H9 (cell line): ENCODE measurements around the gene CTNS. TPM values are rescaled to one million over a fixed set of nuclear protein-coding genes. Genes with fewer than 3 reads are reported as not detected.

Experiments
- DNase-seq: peaks from one replicate; pipeline ENCODE4 v3.0.0-alpha.2; 2017
- H2AFZ ChIP-seq: one replicate; pipeline ENCODE4 v1.6.1; 2013; ENCODE audit warnings: mild to moderate bottlenecking, low read length, control low read depth, moderate library complexity
- H2AK5ac ChIP-seq: 2 replicates; pipeline ENCODE4 v1.6.1; 2013; ENCODE audit warnings: low read length, control low read depth, mixed read lengths; ENCODE audit not compliant: insufficient read length
- H2BK120ac ChIP-seq: one replicate; pipeline ENCODE4 v1.6.1; 2013; ENCODE audit warnings: low read depth, mild to moderate bottlenecking, low read length, control low read depth, inconsistent platforms; ENCODE audit not compliant: poor library complexity, severe bottlenecking
- H2BK12ac ChIP-seq: 2 replicates; pipeline ENCODE4 v1.6.1; 2013; ENCODE audit warnings: low read length, control low read depth, mixed read lengths, low read depth; ENCODE audit not compliant: insufficient read length
- H2BK15ac ChIP-seq: 2 replicates; pipeline ENCODE4 v1.6.1; 2013; ENCODE audit warnings: low read depth, low read length, control low read depth
- H2BK20ac ChIP-seq: one replicate; pipeline ENCODE4 v1.6.1; 2013; ENCODE audit warnings: low read depth, mild to moderate bottlenecking, low read length, control low read depth, inconsistent platforms; ENCODE audit not compliant: poor library complexity, severe bottlenecking
- H2BK5ac ChIP-seq: 2 replicates; pipeline ENCODE4 v1.6.1; 2013; ENCODE audit warnings: low read length, control low read depth, mixed read lengths; ENCODE audit not compliant: insufficient read length
- H3K14ac ChIP-seq: 2 replicates; pipeline ENCODE4 v1.6.1; 2013; ENCODE audit warnings: low read length, control low read depth; ENCODE audit not compliant: insufficient read depth
- H3K18ac ChIP-seq: 2 replicates; pipeline ENCODE4 v1.6.1; 2013; ENCODE audit warnings: low read depth, mild to moderate bottlenecking, mixed read lengths, low read length, control low read depth; ENCODE audit not compliant: insufficient read length
- H3K23ac ChIP-seq: 2 replicates; pipeline ENCODE4 v1.6.1; 2013; ENCODE audit warnings: low read length, control low read depth, mixed read lengths, low read depth; ENCODE audit not compliant: insufficient read length
- H3K23me2 ChIP-seq: 2 replicates; pipeline ENCODE4 v1.6.1; 2013; ENCODE audit warnings: low read depth, mild to moderate bottlenecking, mixed read lengths, low read length, control low read depth; ENCODE audit not compliant: insufficient read length, poor library complexity, severe bottlenecking
- H3K27ac ChIP-seq: 2 replicates; pipeline ENCODE4 v1.5.1; 2013; ENCODE audit warnings: low read length, control low read depth, mixed read lengths, low read depth; ENCODE audit not compliant: insufficient read length
- H3K27me3 ChIP-seq: 2 replicates; pipeline ENCODE4 v1.6.1; 2013; ENCODE audit warnings: low read length, control low read depth, inconsistent platforms; ENCODE audit not compliant: insufficient read depth
- H3K4ac ChIP-seq: 2 replicates; pipeline ENCODE4 v1.6.1; 2013; ENCODE audit warnings: low read depth, mild to moderate bottlenecking, control low read depth, inconsistent platforms, low read length, moderate library complexity
- H3K4me1 ChIP-seq: 2 replicates; pipeline ENCODE4 v1.6.1; 2013; ENCODE audit warnings: low read length, control low read depth, inconsistent platforms; ENCODE audit not compliant: insufficient read depth
- H3K4me2 ChIP-seq: 2 replicates; pipeline ENCODE4 v1.6.1; 2013; ENCODE audit warnings: low read length, control low read depth, mixed read lengths; ENCODE audit not compliant: insufficient read length, insufficient read depth
- H3K56ac ChIP-seq: 2 replicates; pipeline ENCODE4 v1.6.1; 2013; ENCODE audit warnings: low read depth, mild to moderate bottlenecking, mixed read lengths, low read length, control low read depth; ENCODE audit not compliant: insufficient read length
- H3K79me1 ChIP-seq: 2 replicates; pipeline ENCODE4 v1.6.1; 2013; ENCODE audit warnings: low read depth, mild to moderate bottlenecking, moderate library complexity, low read length, control low read depth, inconsistent platforms; ENCODE audit not compliant: insufficient read depth, poor library complexity, severe bottlenecking
- H3K79me2 ChIP-seq: 2 replicates; pipeline ENCODE4 v1.6.1; 2013; ENCODE audit warnings: low read length, control low read depth, inconsistent platforms; ENCODE audit not compliant: insufficient read depth
- H3K9ac ChIP-seq: 2 replicates; pipeline ENCODE4 v1.6.1; 2013; ENCODE audit warnings: low read length, control low read depth, mixed read lengths; ENCODE audit not compliant: insufficient read length; ENCODE audit errors: extremely low read depth
- H3K9me3 ChIP-seq: one replicate; pipeline ENCODE4 v1.6.1; 2013; ENCODE audit warnings: low read depth, low read length, inconsistent platforms; ENCODE audit not compliant: control insufficient read depth
- H3T11ph ChIP-seq: one replicate; pipeline ENCODE4 v1.6.1; 2013; ENCODE audit warnings: mild to moderate bottlenecking, low read length, control low read depth, inconsistent platforms
- H4K20me1 ChIP-seq: one replicate; pipeline ENCODE4 v1.6.1; 2013; ENCODE audit not compliant: control insufficient read depth, insufficient read length, insufficient read depth
- H4K5ac ChIP-seq: 2 replicates; pipeline ENCODE4 v1.6.1; 2013; ENCODE audit warnings: low read depth, mild to moderate bottlenecking, mixed read lengths, low read length, control low read depth; ENCODE audit not compliant: insufficient read length
- H4K8ac ChIP-seq: replicated peaks from 2 replicates; pipeline ENCODE4 v1.6.1; 2013; ENCODE audit warnings: low read length, control low read depth, mixed read lengths, low read depth; ENCODE audit not compliant: insufficient read length
- H4K91ac ChIP-seq: 2 replicates; pipeline ENCODE4 v1.6.1; 2013; ENCODE audit warnings: low read depth, mild to moderate bottlenecking, moderate library complexity, mixed read lengths, low read length, control low read depth; ENCODE audit not compliant: insufficient read length
- H3K27ac Mint-ChIP-seq, 3 experiments: 2 replicates in 2 of 3; 3 replicates in 1 of 3; pipeline ENCODE4 v1.8.0; 2020 to 2021; ENCODE audit warnings: mixed read lengths in 3 of 3, mild to moderate bottlenecking in 1 of 3, moderate library complexity in 1 of 3
- H3K27me3 Mint-ChIP-seq: 2 replicates; pipeline ENCODE4 v1.8.0; 2021; ENCODE audit warnings: low read depth, mild to moderate bottlenecking, moderate library complexity, mixed read lengths
- H3K36me3 Mint-ChIP-seq, 3 experiments: 2 replicates in 2 of 3; 3 replicates in 1 of 3; pipeline ENCODE4 v1.8.0; 2020 to 2021; ENCODE audit warnings: low read depth in 3 of 3, mixed read lengths in 3 of 3; ENCODE audit not compliant: insufficient read depth in 1 of 3
- H3K4me1 Mint-ChIP-seq, 2 experiments: 2 replicates each; pipeline ENCODE4 v1.8.0; 2020; ENCODE audit warnings: mixed read lengths in 2 of 2
- H3K4me3 Mint-ChIP-seq, 2 experiments: 2 replicates in 1 of 2; 3 replicates in 1 of 2; pipeline ENCODE4 v1.8.0; 2020 to 2021; ENCODE audit warnings: mild to moderate bottlenecking in 2 of 2, mixed read lengths in 2 of 2, moderate library complexity in 1 of 2
- H3K9me3 Mint-ChIP-seq, 2 experiments: 2 replicates in 1 of 2; 3 replicates in 1 of 2; pipeline ENCODE4 v1.8.0; 2020; ENCODE audit warnings: mild to moderate bottlenecking in 2 of 2, mixed read lengths in 2 of 2, moderate library complexity in 1 of 2
- WGBS: extraction: QIAGEN DNeasy Blood & Tissue Kit; methylation state at CpG from one replicate; pipeline ENCODE4 v1.1.7; 2013; ENCODE audit warnings: missing lambda C conversion rate, low lambda C conversion rate, mixed read lengths; ENCODE audit not compliant: insufficient read length; ENCODE audit errors: extremely low coverage; 5-methylcytosine and 5-hydroxymethylcytosine counted together
- total RNA-seq: library from RNA; stranded (reverse); gene quantifications from 2 replicates; pipeline ENCODE4 v1.2.1, GENCODE V29; 2021
- TF ChIP-seq, protein P1 (sequence below): fragments of 200-600 bp; sonication (generic); conservative IDR thresholded peaks from 3 replicates; pipeline ENCODE4 v1.8.0; 2021; ENCODE audit warnings: antibody characterized with exemption, mild to moderate bottlenecking

Gene CTNS
- total RNA-seq, 1 experiment from 2014 or later, result 12.8 TPM

DNA sequence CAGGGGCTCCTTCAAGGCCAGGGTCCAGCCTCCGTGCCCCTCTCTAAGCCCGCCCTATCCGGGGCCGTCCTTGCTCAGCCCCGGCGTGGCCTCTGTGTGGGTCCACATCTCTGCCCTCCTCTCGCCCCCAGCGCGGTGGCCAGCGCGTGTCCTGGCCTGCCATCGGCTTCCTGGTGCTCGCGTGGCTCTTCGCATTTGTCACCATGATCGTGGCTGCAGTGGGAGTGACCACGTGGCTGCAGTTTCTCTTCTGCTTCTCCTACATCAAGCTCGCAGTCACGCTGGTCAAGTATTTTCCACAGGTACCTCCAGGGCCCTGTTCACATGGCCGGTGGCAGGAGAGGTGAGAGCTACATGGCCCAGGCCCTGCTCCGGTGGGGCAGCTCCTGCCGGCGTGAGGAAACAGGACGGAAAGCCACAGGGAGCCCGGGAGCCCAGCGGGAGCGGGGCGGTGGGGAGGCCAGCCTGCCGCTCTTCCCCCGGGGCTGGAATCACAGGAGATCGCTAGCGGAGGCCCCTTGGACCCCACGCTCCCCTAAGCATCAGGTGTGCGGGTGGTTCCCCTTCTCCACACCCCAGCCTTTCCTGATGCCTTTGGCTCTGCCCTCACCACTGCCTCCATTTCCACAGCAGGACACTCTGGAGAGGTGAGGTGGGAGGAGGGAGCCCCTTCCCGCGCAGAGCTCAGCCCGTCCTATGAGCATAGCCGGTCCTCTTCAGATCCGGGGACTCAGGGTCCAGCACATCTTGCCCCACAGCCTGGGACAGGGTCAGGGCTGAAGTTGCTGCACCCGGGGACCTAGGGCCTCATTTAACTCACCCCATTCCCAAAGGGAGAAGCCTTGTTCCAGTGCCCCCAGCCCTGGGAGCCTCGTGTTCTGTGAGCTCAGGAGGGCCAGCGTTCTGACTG is 21.6 kb downstream of the CTNS start:
- H3K56ac ChIP-seq, result no peak overlapping the region
- H4K8ac ChIP-seq, result no peak overlapping the region
- no peak overlapping the region for H3T11ph ChIP-seq
- TF ChIP-seq, protein P1, sequence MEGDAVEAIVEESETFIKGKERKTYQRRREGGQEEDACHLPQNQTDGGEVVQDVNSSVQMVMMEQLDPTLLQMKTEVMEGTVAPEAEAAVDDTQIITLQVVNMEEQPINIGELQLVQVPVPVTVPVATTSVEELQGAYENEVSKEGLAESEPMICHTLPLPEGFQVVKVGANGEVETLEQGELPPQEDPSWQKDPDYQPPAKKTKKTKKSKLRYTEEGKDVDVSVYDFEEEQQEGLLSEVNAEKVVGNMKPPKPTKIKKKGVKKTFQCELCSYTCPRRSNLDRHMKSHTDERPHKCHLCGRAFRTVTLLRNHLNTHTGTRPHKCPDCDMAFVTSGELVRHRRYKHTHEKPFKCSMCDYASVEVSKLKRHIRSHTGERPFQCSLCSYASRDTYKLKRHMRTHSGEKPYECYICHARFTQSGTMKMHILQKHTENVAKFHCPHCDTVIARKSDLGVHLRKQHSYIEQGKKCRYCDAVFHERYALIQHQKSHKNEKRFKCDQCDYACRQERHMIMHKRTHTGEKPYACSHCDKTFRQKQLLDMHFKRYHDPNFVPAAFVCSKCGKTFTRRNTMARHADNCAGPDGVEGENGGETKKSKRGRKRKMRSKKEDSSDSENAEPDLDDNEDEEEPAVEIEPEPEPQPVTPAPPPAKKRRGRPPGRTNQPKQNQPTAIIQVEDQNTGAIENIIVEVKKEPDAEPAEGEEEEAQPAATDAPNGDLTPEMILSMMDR, result no peak
- H3K36me3 Mint-ChIP-seq, result peaks cover 2 to 22% (median 3%) of the 10 kb centered on the region in 3 experiments; a peak in 4 of 7 replicates
- H3K4ac ChIP-seq, result no peak overlapping the region
- no peak overlapping the region for H3K18ac ChIP-seq
- no peaks in the 10 kb centered on the region for H4K20me1 ChIP-seq
- DNase-seq, result peak; percentile 37
- H4K5ac ChIP-seq, result no peak overlapping the region
- H3K4me1 ChIP-seq, result no peaks in the 10 kb centered on the region
- no peaks in the 10 kb centered on the region for H3K79me2 ChIP-seq
- H2BK5ac ChIP-seq, result no peak overlapping the region
- no CpG with 5 or more reads among the region's 42 CpGs for WGBS
- H3K27me3 ChIP-seq, result no peaks in the 10 kb centered on the region
- no peak overlapping the region for H2BK12ac ChIP-seq
- no peaks in the 10 kb centered on the region for H3K9me3 Mint-ChIP-seq
- H2AK5ac ChIP-seq, result no peak overlapping the region
- no peak overlapping the region for H2BK120ac ChIP-seq
- H2AFZ ChIP-seq, result no peak overlapping the region
- H3K27ac ChIP-seq, result no peak overlapping the region
- no peak overlapping the region for H3K4me3 Mint-ChIP-seq
- no peak overlapping the region for H3K23ac ChIP-seq
- H2BK20ac ChIP-seq, result no peak overlapping the region
- H3K4me2 ChIP-seq, result no peak overlapping the region
- no peaks in the 10 kb centered on the region for H3K9me3 ChIP-seq
- H4K91ac ChIP-seq, result no peak overlapping the region
- no peak overlapping the region for H3K9ac ChIP-seq
- no peaks in the 10 kb centered on the region for H3K79me1 ChIP-seq
- no peak overlapping the region; the same call in 1 of the 2 replicates for H3K14ac ChIP-seq
- no peaks in the 10 kb centered on the region for H3K27me3 Mint-ChIP-seq
- H3K4me1 Mint-ChIP-seq, result peaks cover 8 to 12% of the 10 kb centered on the region in 2 experiments
- no peak overlapping the region for H2BK15ac ChIP-seq
- H3K23me2 ChIP-seq, result no peaks in the 10 kb centered on the region
- H3K27ac Mint-ChIP-seq, result peak overlapping the region in 2 of 3 experiments; percentile 23 to 81; a peak in 2 of 7 replicates
